HCT116 (cell line): ENCODE data around the gene GNRHR. TPM values are rescaled to one million over a fixed set of nuclear protein-coding genes. Genes with fewer than 3 reads are reported as not detected.

Source experiments
- ATAC-seq: fragments of 200-7000 bp; cut with Tn5 transposase; 2 replicates; pipeline ENCODE4 v1.9.1; 2020; ENCODE audit warnings: mild to moderate bottlenecking, moderate library complexity
- BruUV-seq: library from RNA; stranded (reverse); fragments of 400-500 nt; replicated peaks from 2 replicates; lab custom pipeline; 2021; lab: Mats Ljungman, UMichigan
- CTCF ChIA-PET: fragments of 300-600 bp; sonication (Branson Sonifier 250); formaldehyde crosslinking; loops from one replicate; lab custom pipeline; 2021; ENCODE audit warnings: antibody characterized with exemption; lab: Charles Lee
- POLR2A ChIA-PET: fragments of 300-600, 350-600 bp; sonication (Branson Sonifier 250); formaldehyde crosslinking; loops from one replicate; lab custom pipeline; 2021; ENCODE audit warnings: antibody characterized with exemption; lab: Charles Lee
- RAD21 ChIA-PET, 2 experiments: fragments of 300-600 bp; sonication (Branson Sonifier 250); formaldehyde crosslinking; loops; one replicate each; lab custom pipeline; 2023; ENCODE audit warnings: low total read pairs in 2 of 2; ENCODE audit not compliant: uncharacterized antibody in 2 of 2, unreplicated experiment in 2 of 2, low non-redundant PET in 1 of 2; lab: Charles Lee
- DNase-seq: peaks from one replicate; pipeline ENCODE4 v3.0.0-alpha.2; 2010; ENCODE audit warnings: low read depth, low spot score
- H2AFZ ChIP-seq: fragments of 200-600 bp; shearing (Covaris generic), sonication (generic); 2 replicates; pipeline ENCODE4 v1.6.1; 2017; ENCODE audit warnings: low read depth, mixed run types, mixed read lengths, antibody characterized with exemption, low read length; ENCODE audit not compliant: poor library complexity, severe bottlenecking
- H3K27ac ChIP-seq: 2 replicates; pipeline ENCODE4 v1.5.1; 2012; ENCODE audit warnings: low read depth, low read length
- H3K27me3 ChIP-seq: fragments of 200-600 bp; sonication (generic); 2 replicates; pipeline ENCODE4 v1.6.1; 2016; ENCODE audit warnings: mixed run types, low read length, mixed read lengths; ENCODE audit not compliant: insufficient read depth
- H3K36me3 ChIP-seq, 2 experiments: fragments of 200-500 bp in 1 of 2; fragments of 200-600 bp in 1 of 2; sonication (Bioruptor generic) in 1 of 2; sonication (generic) in 1 of 2; 2 replicates each; pipeline versions ENCODE4 v1.5.1 to v1.6.1; 2014 to 2016; ENCODE audit warnings: low read length in 2 of 2, inconsistent platforms in 1 of 2, mixed read lengths in 1 of 2, mixed run types in 1 of 2; ENCODE audit not compliant: insufficient read depth in 2 of 2, control insufficient read depth in 1 of 2
- H3K4me1 ChIP-seq, 2 experiments: fragments of 200-600 bp in 1 of 2; sonication (generic) in 1 of 2; 2 replicates each; pipeline versions ENCODE4 v1.5.1 to v1.6.1; 2012 to 2017; ENCODE audit warnings: low read length in 2 of 2, inconsistent platforms in 1 of 2, mild to moderate bottlenecking in 1 of 2, mixed read lengths in 1 of 2, mixed run types in 1 of 2, moderate library complexity in 1 of 2; ENCODE audit not compliant: insufficient read depth in 2 of 2, control insufficient read depth in 1 of 2
- H3K4me2 ChIP-seq: fragments of 200-600 bp; sonication (generic); 2 replicates; pipeline ENCODE4 v1.6.1; 2017; ENCODE audit warnings: mixed run types, low read length, mixed read lengths
- H3K4me3 ChIP-seq, 2 experiments: fragments of 200-600 bp in 1 of 2; sonication (generic) in 1 of 2; replicated peaks in 1 of 2; 2 replicates each; pipeline ENCODE4 v1.5.1; 2011 to 2016; ENCODE audit warnings: low read length in 2 of 2, control low read depth in 1 of 2, low read depth in 1 of 2, mild to moderate bottlenecking in 1 of 2, mixed read lengths in 1 of 2, mixed run types in 1 of 2
- H3K79me2 ChIP-seq: fragments of 200-600 bp; sonication (generic); 2 replicates; pipeline ENCODE4 v1.6.1; 2017; ENCODE audit warnings: mild to moderate bottlenecking, mixed run types, low read length, moderate library complexity, mixed read lengths; ENCODE audit not compliant: insufficient read depth
- H3K9ac ChIP-seq: fragments of 200-600 bp; sonication (generic); 2 replicates; pipeline ENCODE4 v1.6.1; 2016; ENCODE audit warnings: low read length, mixed read lengths
- H3K9me2 ChIP-seq: fragments of 200-600 bp; sonication (generic), shearing (Covaris generic); 2 replicates; pipeline ENCODE4 v1.6.1; 2017; ENCODE audit warnings: mixed run types, mild to moderate bottlenecking, moderate library complexity; ENCODE audit not compliant: insufficient read depth
- H3K9me3 ChIP-seq, 2 experiments: fragments of 200-500 bp in 1 of 2; fragments of 200-600 bp in 1 of 2; sonication (Bioruptor generic) in 1 of 2; sonication (generic) in 1 of 2; 2 replicates each; pipeline ENCODE4 v1.6.1; 2014 to 2017; ENCODE audit warnings: low read length in 2 of 2, mixed read lengths in 2 of 2, inconsistent platforms in 1 of 2, low read depth in 1 of 2, mild to moderate bottlenecking in 1 of 2, mixed run types in 1 of 2, moderate library complexity in 1 of 2; ENCODE audit not compliant: control insufficient read depth in 1 of 2, insufficient read depth in 1 of 2
- H4K20me1 ChIP-seq: fragments of 200-600 bp; sonication (generic), shearing (Covaris generic); 2 replicates; pipeline ENCODE4 v1.6.1; 2017; ENCODE audit warnings: mixed run types, mild to moderate bottlenecking, moderate library complexity; ENCODE audit not compliant: insufficient read depth
- ATF3 ChIP-seq: IDR thresholded peaks from 2 replicates; pipeline ENCODE4 v1.6.1; 2012
- CBX3 ChIP-seq: IDR thresholded peaks from 2 replicates; pipeline ENCODE4 v1.6.1; 2012; ENCODE audit warnings: low read depth
- CEBPB ChIP-seq: IDR thresholded peaks from 2 replicates; pipeline ENCODE4 v1.6.1; 2012; ENCODE audit warnings: low read depth
- CTCF ChIP-seq, 3 experiments: fragments of 200-600 bp in 1 of 3; sonication (generic) in 1 of 3; IDR thresholded peaks in 2 of 3; conservative IDR thresholded peaks in 1 of 3; 2 replicates each; pipeline ENCODE4 v1.5.1; 2012 to 2017; ENCODE audit warnings: low read depth in 2 of 3, low read length in 2 of 3, antibody characterized with exemption in 1 of 3, borderline replicate concordance in 1 of 3, control low read depth in 1 of 3, mild to moderate bottlenecking in 1 of 3, mixed read lengths in 1 of 3, mixed run types in 1 of 3, moderate library complexity in 1 of 3; ENCODE audit not compliant: insufficient read depth in 1 of 3
- EGR1 ChIP-seq: IDR thresholded peaks from 2 replicates; pipeline ENCODE4 v1.6.1; 2012; ENCODE audit warnings: low read depth
- ELF1 ChIP-seq: IDR thresholded peaks from 2 replicates; pipeline ENCODE4 v1.6.1; 2012; ENCODE audit warnings: low read depth, borderline replicate concordance
- EZH2 ChIP-seq: fragments of 200-600 bp; sonication (generic); IDR thresholded peaks from 2 replicates; pipeline ENCODE4 v1.6.1; 2017; ENCODE audit warnings: antibody characterized with exemption, mixed run types
- FOSL1 ChIP-seq: IDR thresholded peaks from 2 replicates; pipeline ENCODE4 v1.6.1; 2012; ENCODE audit warnings: low read depth
- MAX ChIP-seq: IDR thresholded peaks from 2 replicates; pipeline ENCODE4 v1.6.1; 2012
- RAD21 ChIP-seq: IDR thresholded peaks from 2 replicates; pipeline ENCODE4 v1.6.1; 2012; ENCODE audit warnings: low read depth, mild to moderate bottlenecking
- REST ChIP-seq: IDR thresholded peaks from 2 replicates; pipeline ENCODE4 v1.6.1; 2012; ENCODE audit warnings: low read depth
- SP1 ChIP-seq: IDR thresholded peaks from 2 replicates; pipeline ENCODE4 v1.6.1; 2012; ENCODE audit warnings: low read depth
- SRF ChIP-seq: IDR thresholded peaks from 2 replicates; pipeline ENCODE4 v1.6.1; 2012; ENCODE audit warnings: low read depth
- TCF7L2 ChIP-seq: IDR thresholded peaks from 2 replicates; pipeline ENCODE4 v1.7.0; 2011; ENCODE audit warnings: borderline replicate concordance, inconsistent platforms; ENCODE audit not compliant: insufficient read depth, insufficient read length; ENCODE audit errors: extremely low read depth
- YY1 ChIP-seq: IDR thresholded peaks from 2 replicates; pipeline ENCODE4 v1.6.1; 2011; ENCODE audit warnings: low read length, low read depth, moderate library complexity, mild to moderate bottlenecking; ENCODE audit not compliant: insufficient replicate concordance; ENCODE audit errors: extremely low read depth
- ZFX ChIP-seq: fragments of 450-650 bp; IDR thresholded peaks from 2 replicates; pipeline ENCODE4 v1.6.1; 2017
- intact Hi-C: fragments of 100-400 bp; cut with micrococcal nuclease; formaldehyde crosslinking; loops from 2 replicates; pipeline ENCODE4 v1.10.0; 2022
- total RNA-seq: library from RNA; stranded (reverse); gene quantifications from one replicate; pipeline ENCODE4 v1.2.1, GENCODE V29; 2021; ENCODE audit not compliant: unreplicated experiment

Gene GNRHR
- total RNA-seq, 1 experiment from 2014 or later, result not detected

- Histone ChIP-seq H3K4me2 (peak overlapping the region; percentile 94), H3K4me3 (peak overlapping the region; percentile 92 to 94), H3K9me2 (no peaks in the 10 kb centered on the region), H3K9me3 (no peaks in the 10 kb centered on the region), H3K27me3 (no peaks in the 10 kb centered on the region), H3K27ac (peak overlapping the region; percentile 64; the same call in 1 of the 2 replicates), H2AFZ (no peak overlapping the region), H3K36me3 (no peaks in the 10 kb centered on the region), H3K79me2 (peaks cover 89% of the 10 kb centered on the region), H3K9ac (peak overlapping the region; percentile 91), H4K20me1 (no peaks in the 10 kb centered on the region), H3K4me1 (peaks cover 7 to 15% of the 10 kb centered on the region in 2 experiments)
- TF ChIP-seq YY1, result no peak
- no peak for TF ChIP-seq CTCF (IDR thresholded peaks at IDR 0.05 in 2 of 3, conservative IDR thresholded peaks at IDR 0.05 in 1 of 3; ENCODE audit: borderline replicate concordance in 1 of 3, insufficient read depth in 1 of 3, low read depth in 2 of 3, low read length in 2 of 3)
- TF ChIP-seq FOSL1, result no peak
- no peak for TF ChIP-seq EZH2
- no peak for TF ChIP-seq TCF7L2
- TF ChIP-seq CBX3, result no peak
- TF ChIP-seq EGR1, result no peak
- no peak for TF ChIP-seq ELF1
- no peak for TF ChIP-seq ZFX
- no peak for TF ChIP-seq RAD21
- TF ChIP-seq CEBPB, result no peak
- no peak for TF ChIP-seq REST
- TF ChIP-seq SRF, result no peak
- no peak for TF ChIP-seq ATF3
- no peak for TF ChIP-seq MAX
- no peak for TF ChIP-seq SP1
- ChIA-PET RAD21 (no interaction called here), CTCF (interaction anchor here (1.1 kb wide), 1 partner anchor 28 kb away, joined by 3 read pairs; no protein-coding TSS in a partner anchor), POLR2A (interaction anchor here (1.8 kb wide), 1 partner anchor 10 kb away, joined by 12 read pairs; no protein-coding TSS in a partner anchor)
- no peak for ATAC-seq
- no TSS peak for BruUV-seq
- intact Hi-C loops, result loop anchor here (5.0 kb wide), 1 partner anchor 650 kb away; the partner anchor contains the start of gene YTHDC1
- DNase-seq, result no peak
These were observed 52.0 kb downstream of the GNRHR start for GRCh38 chr4:67702166-67702565.
